Measurements from ENCODE around the gene SLC22A5.

DNA sequence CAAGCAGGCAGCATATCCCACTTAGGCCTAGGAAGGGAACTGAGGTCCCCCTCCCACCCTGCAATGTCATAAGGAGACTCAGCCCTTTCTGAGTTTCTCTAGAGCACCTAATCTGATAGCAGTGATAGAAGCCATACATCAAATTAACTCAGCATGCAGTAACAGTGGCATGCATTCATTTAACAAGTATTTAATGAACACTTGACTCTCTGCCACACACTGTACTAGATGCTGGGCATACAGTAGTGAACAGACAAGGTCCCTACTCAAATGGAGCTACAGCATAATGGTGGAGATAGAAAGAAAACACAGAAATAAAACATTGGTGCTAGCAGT, 58.6 kb downstream of the SLC22A5 start:
- TF ChIP-seq HDAC3 (IDR thresholded peaks at IDR 0.05; ENCODE audit: borderline replicate concordance, partially characterized antibody) = no peak
- no peak for TF ChIP-seq RBM17 (IDR thresholded peaks at IDR 0.05; ENCODE audit: borderline replicate concordance, low read depth, low read length)
- TF ChIP-seq, protein P1, sequence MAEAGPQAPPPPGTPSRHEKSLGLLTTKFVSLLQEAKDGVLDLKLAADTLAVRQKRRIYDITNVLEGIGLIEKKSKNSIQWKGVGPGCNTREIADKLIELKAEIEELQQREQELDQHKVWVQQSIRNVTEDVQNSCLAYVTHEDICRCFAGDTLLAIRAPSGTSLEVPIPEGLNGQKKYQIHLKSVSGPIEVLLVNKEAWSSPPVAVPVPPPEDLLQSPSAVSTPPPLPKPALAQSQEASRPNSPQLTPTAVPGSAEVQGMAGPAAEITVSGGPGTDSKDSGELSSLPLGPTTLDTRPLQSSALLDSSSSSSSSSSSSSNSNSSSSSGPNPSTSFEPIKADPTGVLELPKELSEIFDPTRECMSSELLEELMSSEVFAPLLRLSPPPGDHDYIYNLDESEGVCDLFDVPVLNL (CRISPR knock-in tag; IDR thresholded peaks at IDR 0.05; ENCODE audit: low read depth) = no peak
